ENCODE results near the gene ACCSL.

Gene ACCSL

GRCh38 chr11:44018127-44018521 lies 29.7 kb upstream of the ACCSL start:
- no peak for DNase-seq (ENCODE audit: low read depth in 4 of 4, low spot score in 1 of 4)

DNA sequence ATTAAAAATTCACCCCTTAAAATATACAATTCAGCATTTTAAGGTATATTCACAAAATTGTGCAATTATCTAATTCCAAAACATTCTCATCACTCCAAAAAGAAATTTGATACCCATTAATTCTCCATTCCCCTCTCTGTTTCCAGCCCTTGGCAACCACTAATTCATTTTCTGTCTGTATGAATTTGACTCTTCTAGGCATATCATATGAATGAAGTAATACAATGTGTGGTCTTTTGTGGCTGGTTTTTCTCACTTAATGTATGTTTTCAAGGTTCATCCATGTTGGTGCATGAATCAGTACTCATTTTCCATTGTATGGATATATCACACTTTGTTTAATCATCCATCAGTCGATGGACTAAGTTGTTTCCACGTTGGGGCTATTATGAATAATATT lies 29.0 kb upstream of the ACCSL start:
- no peak for DNase-seq (ENCODE audit: low read depth in 4 of 4, low spot score in 1 of 4)

GRCh38 chr11:44024977-44025376 lies 22.8 kb upstream of the ACCSL start:
- DNase-seq (ENCODE audit: low read depth in 4 of 4, low spot score in 1 of 4): no peak

- DNase-seq (ENCODE audit: low read depth in 4 of 4, low spot score in 1 of 4): no peak
Measured at GRCh38 chr11:44025727-44026126, 22.1 kb upstream of the ACCSL start.

GRCh38 chr11:44028401-44028800 lies 19.4 kb upstream of the ACCSL start:
- no peak for DNase-seq (ENCODE audit: low read depth in 4 of 4, low spot score in 1 of 4)

- DNase-seq (ENCODE audit: low read depth in 4 of 4, low spot score in 1 of 4): no peak
Measured at GRCh38 chr11:44028816-44029506, 18.8 kb upstream of the ACCSL start.

- no peak for DNase-seq (ENCODE audit: low read depth in 4 of 4, low spot score in 1 of 4)
Measured at GRCh38 chr11:44029507-44029845, 18.3 kb upstream of the ACCSL start.

DNA sequence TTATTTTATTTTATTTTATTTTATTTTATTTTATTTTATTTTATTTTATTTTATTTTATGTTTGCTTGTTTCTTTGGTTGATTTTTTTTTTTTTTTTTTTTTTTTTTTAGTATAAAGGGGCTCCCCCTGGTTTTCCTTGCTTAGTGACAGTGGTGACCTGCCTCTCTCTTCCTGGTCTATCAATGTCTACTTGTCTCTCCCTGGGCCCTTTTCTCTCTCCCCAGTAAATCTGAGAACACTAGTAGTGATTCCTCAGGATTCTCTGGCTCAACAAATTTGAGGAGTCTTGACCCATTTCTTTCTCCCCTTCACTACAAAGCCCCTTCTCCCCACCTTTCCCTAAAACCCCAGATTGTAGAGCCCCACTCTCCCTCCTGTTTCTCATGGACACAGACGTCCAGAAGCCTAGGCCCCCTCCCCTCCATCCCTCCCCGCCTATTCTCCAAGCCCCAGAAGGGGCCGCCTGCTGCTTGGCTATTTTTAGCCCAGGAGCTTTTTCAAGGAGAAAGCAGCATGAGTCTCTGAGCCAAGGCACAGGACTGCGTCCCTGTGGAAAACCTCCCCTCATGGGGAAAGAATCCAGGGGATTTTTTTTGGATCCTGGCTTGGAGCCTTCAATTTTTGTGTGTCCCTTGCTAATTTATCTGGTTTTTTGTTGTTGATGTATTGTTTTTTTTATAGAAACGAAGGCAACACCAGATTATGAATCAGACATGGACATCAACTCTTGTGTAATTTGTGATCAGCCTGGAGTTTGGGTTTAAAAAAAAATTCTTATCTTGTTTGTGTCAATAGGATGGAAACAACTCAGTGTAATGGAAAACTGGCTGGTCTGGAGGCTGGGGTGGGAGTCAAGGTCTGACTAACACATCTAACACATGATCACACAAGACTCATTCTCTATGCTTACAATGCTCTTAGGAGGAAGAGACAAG lies 17.5 kb upstream of the ACCSL start:
- DNase-seq (ENCODE audit: low read depth in 4 of 4, low spot score in 1 of 4): no peak

GRCh38 chr11:44030996-44031395 lies 16.8 kb upstream of the ACCSL start:
- no peak for DNase-seq (ENCODE audit: low read depth in 4 of 4, low spot score in 1 of 4)

DNA sequence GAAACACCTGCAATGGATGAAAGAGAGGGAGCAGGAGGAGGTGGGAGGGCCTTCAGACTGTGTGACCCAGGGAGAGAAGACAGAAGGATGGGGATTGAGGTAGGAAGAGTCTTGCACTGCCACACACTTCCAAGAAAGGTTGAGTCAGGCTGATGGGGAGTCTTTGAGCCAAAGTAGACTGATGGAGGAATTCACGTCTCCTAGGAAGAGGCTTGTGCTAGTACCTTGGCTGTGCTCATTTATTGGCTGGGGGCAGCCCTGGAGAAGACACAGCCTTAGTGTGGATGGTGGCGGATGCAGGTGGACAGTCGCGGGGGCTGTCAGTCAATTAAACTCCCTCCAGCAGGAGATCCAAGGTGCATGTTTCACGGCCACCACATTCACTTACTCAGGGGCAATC lies 16.2 kb upstream of the ACCSL start:
- DNase-seq (ENCODE audit: low read depth in 4 of 4, low spot score in 1 of 4): no peak

- no peak for DNase-seq (ENCODE audit: low read depth in 4 of 4, low spot score in 1 of 4)
Measured at GRCh38 chr11:44032299-44033085, 15.3 kb upstream of the ACCSL start.

- no peak for DNase-seq (ENCODE audit: low read depth in 4 of 4, low spot score in 1 of 4)
Measured at GRCh38 chr11:44033411-44033850, 14.3 kb upstream of the ACCSL start.

GRCh38 chr11:44033856-44034255 lies 13.9 kb upstream of the ACCSL start:
- DNase-seq (ENCODE audit: low read depth in 4 of 4, low spot score in 1 of 4): no peak

GRCh38 chr11:44034639-44035038 lies 13.1 kb upstream of the ACCSL start:
- no peak for DNase-seq (ENCODE audit: low read depth in 4 of 4, low spot score in 1 of 4)

DNA sequence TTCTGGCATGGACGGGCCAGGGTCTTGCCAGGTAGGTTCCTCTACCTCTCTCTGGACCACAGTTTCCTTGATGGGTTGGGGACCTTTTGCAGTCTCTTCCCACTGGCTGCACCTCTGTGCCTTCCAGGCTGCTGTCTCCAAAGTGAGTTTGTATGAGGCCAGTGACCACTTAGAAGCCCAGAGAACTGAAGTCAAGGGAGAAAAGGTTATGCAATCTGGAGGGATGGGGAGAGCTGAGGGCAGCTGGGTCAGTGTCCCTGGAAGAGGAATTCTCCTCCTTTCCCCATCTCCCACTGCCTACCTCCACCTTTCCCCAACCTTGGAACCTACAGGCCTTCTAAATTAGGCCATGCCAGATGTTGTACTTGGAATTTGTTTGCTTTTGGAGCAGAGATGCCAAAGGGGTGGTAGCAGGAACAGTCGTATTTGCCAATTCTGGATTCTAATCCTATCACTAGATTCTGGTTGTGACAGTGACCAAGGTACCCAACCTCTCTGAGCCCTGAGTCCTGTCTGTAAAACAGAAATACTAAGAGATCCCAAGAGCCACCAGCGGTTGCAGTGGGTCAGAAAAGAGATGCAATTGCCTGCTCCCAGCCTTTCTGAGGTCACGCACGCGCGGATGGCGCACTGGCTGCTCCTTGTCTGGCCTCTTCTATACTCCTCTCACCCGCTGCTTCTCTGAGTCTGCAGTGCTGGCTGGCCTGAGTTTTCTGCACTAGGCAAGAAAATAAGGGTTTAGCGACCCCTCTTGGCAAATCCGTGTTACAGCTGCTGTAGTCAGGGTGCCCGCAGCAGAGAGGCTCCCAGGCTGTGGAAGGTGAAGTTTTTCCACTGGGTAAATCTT lies 10.7 kb upstream of the ACCSL start:
- DNase-seq (ENCODE audit: low read depth in 4 of 4, low spot score in 1 of 4): peak in 2 of 4 experiments; percentile 5 to 20

DNA sequence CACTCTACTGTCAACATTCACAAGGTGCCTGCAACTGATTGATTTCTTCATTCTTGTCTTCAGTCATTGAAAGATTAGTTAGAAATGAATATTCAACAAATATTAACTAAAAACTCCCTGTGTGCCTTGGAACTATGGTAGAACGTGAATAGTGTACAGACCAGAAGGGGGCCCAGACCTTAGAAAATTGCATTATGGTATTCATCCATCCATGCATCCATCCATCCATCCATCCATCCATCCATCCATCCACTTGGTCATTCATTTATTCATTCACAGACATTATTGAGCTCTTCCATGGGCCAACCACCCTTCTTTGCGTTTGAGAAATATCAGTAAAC lies 10.2 kb upstream of the ACCSL start:
- DNase-seq (ENCODE audit: low read depth in 4 of 4, low spot score in 1 of 4): no peak

DNA sequence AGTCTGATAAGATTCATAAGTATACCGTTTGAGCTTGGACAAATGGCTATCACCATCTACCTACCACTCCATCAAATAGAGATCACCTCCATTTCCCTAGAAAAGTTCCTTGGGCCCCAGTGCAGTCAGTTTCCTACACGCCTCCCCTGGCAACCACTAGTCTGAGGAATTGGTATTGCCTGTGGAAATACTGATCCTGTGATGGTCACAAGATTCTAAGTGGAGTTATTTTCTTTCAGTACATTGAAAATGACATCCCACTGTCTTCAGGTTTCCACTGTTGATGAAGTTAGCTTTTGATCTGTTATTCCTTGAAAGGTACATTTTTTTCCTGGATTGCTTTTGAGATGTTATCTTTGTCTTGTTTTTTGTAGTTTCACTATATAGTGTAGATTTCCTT lies 4.6 kb upstream of the ACCSL start:
- no peak for DNase-seq (ENCODE audit: low read depth in 4 of 4, low spot score in 1 of 4)

DNA sequence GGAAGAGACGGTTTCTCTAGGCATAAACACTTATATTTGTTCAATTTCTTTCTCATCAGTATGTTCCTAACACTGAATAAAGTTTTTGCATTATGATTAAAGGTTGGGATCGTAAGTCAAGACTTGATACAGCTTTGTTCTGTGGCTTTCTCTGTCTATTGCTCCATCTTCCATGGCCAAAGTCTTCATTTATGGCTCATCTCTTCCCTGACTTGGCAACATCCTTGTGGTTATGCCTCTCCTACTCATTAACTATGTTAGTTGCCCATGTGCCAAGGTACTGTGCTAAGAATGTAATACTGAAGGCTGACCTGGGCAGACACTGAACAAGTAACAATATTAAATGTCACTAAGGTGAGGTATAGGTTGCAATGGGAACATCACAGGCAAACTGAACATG lies 1.6 kb upstream of the ACCSL start:
- DNase-seq (ENCODE audit: low read depth in 4 of 4, low spot score in 1 of 4): no peak

GRCh38 chr11:44047298-44047697 lies 483 bp upstream of the ACCSL start:
- DNase-seq (ENCODE audit: low read depth in 4 of 4, low spot score in 1 of 4): no peak

DNA sequence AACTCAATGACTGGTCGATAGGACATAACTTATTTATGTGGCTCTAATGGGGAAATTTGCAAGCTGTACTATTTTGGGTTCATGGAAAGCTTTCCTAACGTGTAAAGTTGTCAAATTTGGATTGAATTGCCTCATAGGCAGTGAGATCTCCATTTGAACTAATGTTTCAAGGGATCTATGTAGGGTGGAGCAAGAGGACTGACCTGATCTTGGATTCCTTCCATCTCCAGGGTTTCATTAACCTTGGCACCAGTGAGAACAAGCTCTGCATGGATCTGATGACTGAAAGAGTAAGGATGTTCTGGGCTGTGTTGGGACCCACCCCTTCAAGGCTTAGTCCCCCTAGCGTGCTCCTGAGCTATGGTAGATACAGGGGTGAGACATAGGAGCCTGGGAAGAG lies 2.1 kb downstream of the ACCSL start:
- no peak for DNase-seq (ENCODE audit: low read depth in 4 of 4, low spot score in 1 of 4)

GRCh38 chr11:44051171-44051570 lies 3.4 kb downstream of the ACCSL start:
- DNase-seq (ENCODE audit: low read depth in 4 of 4, low spot score in 1 of 4): no peak

Measured in stimulated activated CD4-positive, alpha-beta T cell treated with anti-CD3 and anti-CD28 coated beads, Interleukin-1b, Interleukin-23, amount 100 ng/mL, for 24 hours (primary cell).